Putamen (tissue), 1 donor: ENCODE data around the gene RBM18.

Source experiments
- DNase-seq: peaks from one replicate; pipeline ENCODE4 v3.0.0-alpha.2; 2016; ENCODE audit warnings: low spot score

RBM18 gene

DNA sequence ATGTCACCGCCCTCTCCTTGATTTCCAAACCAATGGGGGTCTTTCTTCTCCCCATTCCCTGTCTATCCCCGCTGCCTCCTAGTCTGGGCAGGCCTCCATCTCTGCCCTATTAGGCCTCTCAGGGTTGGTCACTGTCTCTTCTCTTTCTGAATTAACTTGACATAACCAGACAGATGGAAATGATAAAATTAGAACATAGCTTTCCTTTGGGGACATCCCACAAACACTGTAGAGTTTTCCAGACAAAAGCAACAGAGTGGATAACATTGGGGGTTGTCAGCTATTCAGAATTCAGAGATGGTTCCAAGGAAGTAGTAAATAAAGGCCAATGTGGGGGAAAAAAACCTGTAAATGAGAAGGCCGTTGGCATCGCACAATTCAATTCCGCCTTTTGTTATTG lies 60.6 kb downstream of the RBM18 start:
- no peak for DNase-seq

DNA sequence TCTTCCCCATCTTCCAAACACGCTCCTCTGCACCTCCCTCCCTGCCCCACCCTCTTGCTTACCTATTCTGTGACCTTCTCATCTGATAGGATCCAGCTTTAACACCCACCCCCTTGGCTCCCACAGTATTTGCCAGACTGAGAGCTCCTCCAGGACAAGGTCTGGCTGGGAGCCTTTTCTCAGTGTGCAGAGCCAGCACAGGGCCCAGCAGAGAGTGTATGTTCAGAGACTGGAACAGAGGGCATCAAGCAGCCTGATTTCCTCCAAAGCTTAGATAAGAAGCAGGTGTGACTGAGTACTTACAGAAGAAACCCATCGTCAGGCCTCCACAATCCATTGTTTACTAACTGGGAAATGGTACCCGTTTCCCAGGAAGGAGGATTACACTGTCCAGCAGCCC lies 62.5 kb downstream of the RBM18 start:
- no peak for DNase-seq

DNA sequence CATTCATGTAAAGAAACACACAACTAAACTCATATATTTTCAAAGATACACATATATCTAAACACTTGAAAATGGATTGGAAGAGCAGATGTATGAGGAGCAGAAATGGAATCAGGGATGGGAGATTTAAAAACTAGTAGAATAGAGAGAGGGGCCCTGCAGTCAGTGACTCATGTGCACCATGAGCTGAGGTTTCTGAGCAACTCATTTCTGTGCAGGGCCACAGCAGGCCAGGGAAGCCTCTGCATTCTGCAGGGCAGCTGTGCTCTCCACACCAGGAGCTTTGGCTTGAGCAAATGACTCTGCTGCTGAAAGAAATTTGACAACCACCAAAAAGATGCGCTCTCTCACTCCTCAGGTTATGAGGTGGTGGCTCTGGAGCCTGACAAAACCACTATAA lies 63.0 kb downstream of the RBM18 start:
- DNase-seq: no peak

- DNase-seq: no peak
Measured at GRCh38 chr9:122200960-122201595, 63.6 kb downstream of the RBM18 start.

DNA sequence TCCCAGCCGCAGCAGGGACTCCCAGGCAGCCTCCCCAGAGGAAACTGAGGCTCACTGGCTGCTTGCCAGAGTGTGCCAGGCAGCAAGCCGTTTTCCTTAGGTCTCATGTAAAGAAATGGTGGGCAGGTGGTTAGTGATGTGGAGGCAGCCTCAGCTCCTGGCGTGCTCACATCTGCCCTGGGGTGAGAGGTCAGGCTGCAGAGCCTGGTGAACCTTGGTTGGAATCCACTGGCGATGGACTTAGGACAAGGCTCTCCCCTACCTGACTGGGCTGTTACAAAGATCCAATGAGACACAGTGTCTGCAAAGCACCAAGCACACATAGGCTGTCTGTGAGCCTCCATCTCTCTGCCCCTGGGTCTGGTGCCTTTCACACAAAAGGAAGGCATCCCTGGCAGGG lies 66.8 kb downstream of the RBM18 start:
- DNase-seq: no peak

DNA sequence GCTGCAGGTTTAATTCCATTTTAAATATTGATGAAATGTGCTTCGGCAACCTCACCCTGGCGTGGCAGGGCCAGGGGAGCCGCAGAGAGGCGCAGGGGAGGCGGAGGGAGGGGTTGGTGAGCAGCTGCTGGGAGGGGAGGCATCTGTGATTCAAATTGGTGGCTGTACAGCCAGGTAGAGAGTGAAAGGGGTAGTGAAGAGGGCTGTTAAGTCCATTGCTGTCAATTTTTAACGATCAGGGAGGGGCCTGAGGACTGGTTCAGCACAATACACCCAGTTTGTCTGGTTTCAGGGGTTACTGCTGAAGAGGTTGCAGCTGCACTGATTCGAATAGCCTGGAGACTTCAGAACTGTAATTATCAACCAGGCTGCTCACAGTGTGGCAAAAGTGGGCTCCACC lies 67.2 kb downstream of the RBM18 start:
- no peak for DNase-seq

GRCh38 chr9:122195875-122196274 lies 68.8 kb downstream of the RBM18 start:
- DNase-seq: no peak

DNA sequence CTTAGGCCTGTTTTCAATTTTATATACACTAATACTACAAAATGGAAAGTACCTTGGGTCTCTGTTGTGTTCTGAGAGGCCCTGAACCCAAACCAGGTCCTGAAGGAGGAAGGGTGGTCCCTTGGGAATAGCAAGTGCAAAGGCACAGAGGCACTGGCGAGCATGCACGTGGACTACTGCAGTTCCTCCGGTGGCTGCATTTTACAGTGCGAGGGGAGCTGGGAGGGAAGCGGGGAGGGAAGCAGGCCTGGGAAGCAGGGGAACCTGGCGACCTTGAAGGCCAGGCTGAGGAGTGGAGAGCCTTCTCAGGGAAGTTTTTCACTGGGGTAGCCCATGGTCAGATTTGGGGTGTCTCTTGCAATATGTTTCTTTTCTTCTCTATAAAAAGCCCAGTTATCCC lies 71.0 kb downstream of the RBM18 start:
- DNase-seq: no peak

DNA sequence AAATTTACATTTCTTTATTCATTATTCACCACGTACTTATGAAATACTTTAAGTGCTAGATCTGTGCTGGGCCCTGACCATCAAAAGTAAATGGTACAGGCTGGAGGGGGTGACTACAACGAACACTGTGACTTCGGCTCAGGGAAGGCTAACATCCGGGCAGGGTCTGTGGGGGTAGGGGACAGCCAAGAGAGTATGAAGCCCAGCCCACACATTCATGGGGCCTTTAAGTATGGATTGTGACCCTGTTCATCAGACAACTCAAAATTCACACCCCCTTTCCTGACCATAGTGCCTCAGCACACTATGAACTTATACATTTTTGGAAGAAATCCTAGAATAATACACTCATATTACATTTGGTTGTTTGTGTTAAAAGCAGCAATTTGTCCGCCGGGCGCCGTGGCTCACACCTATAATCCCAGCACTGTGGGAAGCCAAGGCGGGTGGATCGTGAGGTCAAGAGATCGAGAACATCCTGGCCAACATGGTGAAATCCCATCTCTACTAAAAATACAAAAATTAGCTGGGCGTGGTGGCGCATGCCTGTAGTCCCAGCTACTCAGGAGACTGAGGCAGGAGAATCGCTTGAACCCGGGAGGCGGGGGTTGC lies 71.6 kb downstream of the RBM18 start:
- DNase-seq: no peak

DNA sequence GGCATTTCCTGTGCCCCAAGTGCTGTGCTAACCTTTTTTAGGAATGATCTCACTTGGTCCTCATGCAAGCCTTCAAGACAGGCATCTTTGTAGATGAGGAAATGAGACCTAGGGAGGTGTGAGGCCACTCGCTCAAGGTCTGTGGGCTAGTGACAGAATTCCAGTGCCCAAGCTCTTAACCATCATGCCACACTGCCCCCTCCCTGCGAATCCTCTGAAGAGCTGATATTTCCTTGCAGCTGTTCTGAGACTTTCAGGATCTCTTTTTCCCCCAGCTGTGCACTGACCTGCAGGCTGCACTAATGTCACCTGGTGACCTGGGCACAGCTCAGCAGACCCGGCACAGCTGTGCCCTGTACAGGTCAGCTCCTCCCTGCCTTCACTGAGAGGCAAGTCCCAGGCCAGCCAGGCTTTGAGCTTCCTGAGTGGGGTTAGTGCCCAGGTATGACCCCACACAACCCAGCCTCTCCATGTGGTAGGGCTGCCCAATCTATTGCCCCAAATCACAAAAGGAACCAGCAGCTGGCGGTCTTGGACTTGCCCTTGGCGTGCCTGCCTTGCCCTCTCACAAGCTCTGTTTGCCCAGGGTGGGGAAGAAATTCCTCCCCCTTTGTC lies 72.3 kb downstream of the RBM18 start:
- no peak for DNase-seq

GRCh38 chr9:122191584-122191983 lies 73.1 kb downstream of the RBM18 start:
- DNase-seq: no peak

DNA sequence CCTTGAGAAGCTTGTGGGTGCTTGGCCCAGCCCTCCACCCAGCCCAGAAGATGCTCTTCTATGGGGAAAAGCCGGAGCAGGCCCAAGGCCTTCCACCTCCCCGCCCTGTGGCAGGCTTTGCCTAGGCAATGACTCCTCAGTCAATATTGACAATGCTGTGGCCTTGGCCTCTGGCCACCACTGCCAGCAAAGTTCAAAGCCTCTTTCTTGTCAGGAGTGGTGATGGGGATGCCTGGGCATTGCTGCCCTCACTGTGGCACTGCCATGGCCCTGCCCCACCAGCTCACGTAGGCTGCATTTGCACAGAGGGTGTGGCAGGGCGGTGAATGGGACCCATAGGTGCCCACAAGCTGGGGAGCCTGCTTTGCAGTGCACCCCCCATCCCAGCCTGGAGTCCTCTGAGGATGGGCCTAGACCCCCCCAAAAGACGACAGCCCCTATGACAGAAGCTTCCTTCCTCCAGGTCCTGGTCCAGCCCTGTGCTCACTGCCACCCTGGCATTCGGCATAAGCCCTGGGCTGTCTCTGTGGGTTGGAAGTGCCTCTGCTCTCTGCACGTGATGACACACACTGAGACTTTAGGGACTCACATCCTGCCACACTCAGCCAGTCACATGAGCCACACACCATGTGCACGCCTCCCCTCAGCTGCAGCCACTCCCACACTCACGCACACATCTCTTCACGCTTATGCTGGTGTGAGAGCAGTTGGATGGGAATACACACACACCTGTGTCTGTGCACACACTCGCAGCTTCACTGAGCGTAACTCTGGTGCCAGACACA lies 73.9 kb downstream of the RBM18 start:
- DNase-seq: no peak

- no peak for DNase-seq
Measured at GRCh38 chr9:122188369-122188768, 76.3 kb downstream of the RBM18 start.
